NCI-H82 (cell line): ENCODE measurements around the gene AWAT1.
A peak's percentile ranks its signal among the peaks of the same experiment; 100 is the strongest.

Experiments used
- DNase-seq: peaks from one replicate; lab custom pipeline; 2025; lab: John Stamatoyannopoulos, UW

AWAT1 gene

DNA sequence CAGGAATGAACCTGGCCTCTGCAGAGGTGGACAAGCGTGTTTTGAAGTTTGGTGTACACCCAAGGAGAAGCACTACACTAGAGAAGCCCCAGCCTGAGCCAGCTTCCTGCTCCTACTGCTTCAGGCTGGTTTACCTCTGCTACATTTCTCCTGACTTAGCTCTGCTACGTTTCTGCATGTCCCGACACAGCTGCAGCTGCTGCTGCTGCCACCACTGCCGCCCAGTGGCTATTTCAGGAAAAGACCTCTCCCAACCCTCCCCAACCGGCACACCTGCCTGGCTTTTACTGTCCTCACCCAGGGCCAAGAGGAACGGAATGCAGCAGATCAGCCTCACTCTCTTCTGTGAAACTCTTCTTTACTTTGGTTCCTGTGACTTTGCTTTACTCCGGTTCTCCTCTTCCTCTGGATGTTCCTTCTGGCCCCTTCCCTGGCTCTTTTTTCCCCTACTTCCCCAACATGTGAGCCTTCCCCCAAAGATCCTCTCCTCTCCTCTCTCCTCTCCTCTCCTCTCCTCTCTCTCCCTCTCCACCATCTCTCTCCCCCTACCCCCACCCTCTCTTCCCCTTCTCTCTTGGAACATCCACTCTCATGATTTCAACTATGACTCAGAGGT is 28.6 kb downstream of the AWAT1 start:
- DNase-seq: peak; percentile 81

DNA sequence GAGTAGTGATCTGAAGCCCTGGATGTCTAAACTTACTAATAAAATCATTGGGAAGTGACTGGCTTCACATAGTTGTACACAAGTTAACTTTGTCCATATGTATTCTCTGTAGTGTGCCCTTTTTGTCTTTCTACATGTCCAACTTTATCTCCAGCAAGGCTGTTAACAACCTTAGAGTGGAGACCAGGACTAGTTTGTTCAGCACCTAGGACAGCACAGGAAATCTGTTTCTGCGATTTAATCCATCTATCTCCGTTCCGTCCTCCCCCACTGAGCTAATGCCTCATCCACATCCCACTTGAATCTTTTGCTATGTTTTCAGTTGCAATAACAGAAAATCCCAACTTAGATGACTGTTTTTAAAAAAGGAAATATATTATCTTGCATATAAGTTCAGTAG is 30.3 kb downstream of the AWAT1 start:
- peak; percentile 18 for DNase-seq

DNA sequence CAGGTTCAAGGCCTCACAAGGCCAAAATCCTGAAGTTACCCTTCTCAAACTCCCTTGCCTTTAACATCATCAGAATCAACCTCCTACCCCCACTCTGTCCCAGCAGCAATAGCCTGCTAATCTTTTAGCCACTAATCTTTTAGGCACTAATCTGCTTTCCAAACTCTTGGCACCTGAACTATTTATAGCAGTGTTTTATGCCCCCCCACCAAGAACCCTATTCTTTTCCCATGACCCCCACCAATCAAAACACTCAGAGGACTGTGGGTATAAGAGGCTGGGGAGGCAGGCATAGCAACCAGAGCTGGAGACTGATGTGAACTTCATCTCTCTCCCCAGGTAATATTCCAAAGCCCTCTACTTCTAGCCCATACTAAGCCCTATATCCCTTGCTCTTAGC is 33.6 kb downstream of the AWAT1 start, which contains the start of gene ARR3:
ARR3 (plus strand) TSS at position 301 of the 400 bp plus-strand sequence. CDS start 1,052 bp downstream, outside the sequence.
- DNase-seq: peak; percentile 96

DNA sequence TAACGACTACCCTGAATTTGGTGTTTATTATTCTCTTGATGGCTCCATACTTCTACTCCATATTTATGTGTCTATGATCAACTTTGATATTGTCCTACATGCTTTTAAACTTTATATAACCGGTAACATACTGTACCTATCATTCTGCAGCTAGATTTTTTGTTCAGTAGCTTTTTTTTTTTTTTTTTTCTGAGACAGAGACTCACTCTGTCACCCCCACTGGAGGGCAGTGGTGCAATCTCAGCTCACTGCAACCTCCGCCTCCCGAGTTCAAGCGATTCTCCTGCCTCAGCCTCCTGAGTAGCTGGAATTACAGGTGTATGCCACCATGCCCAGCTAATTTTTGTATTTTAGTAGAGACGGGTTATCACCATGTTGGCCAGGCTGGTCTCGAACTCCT is 39.6 kb downstream of the AWAT1 start:
- DNase-seq: peak; percentile 4

DNA sequence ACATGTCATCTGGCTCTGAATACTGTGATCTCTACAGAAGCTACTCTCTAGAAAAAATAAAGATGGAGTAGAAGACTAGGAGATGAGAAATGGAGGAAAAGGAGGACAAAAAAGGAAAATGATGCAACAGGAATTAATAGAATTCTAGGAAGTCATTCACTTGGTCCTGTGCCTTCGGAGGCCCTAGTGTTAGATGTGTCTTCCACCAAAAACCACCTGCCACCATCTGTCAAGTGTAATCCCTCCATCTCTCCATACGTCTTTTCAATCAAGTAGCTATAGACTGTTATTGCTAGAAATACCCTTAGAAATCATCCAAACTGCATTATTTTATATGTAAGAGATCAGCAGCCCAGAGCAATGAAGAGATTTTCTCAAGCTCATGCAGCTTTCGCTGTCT is 44.6 kb downstream of the AWAT1 start:
- peak; percentile 53 for DNase-seq

DNA sequence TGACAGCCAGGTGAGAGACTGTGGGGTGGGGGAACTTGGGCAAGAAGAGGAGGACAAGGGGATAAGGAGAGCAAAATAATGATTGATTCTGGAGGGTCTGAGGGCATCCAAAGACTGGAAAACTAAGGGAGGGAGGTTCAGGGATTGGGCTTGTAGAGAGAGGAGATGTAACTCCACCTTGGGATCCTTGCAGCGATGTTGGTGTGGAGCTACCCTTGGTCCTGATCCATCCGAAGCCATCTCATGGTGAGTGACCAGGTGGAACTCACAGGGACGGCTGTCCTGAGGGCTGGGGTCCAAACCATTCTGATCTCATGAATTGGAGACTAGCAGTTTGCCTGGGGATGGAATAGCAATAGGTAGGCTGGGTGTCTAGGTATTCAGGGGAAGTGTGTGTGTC is 46.1 kb downstream of the AWAT1 start:
- no peak for DNase-seq

DNA sequence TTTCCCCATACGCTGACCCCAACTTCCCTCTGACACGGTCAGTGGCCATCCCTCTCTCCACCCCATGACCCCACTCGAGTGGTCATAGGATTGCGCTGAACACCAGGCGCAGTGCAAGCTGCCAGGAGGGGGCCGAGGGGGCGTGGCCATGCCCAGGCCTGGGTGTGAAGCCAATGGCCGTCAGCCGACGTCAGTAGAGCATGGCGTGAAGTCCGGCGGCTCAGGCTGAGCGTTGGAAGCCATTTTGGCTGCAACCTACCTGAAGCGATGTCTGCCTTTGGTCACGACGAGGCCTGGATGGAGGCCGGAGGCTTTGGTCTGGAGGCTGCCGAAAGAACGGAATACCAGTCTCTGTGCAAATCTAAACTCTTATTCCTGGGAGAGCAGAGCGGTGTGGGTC is 47.5 kb downstream of the AWAT1 start, which contains the start of gene RAB41:
RAB41 (plus strand) TSS at position 222 of the 400 bp plus-strand sequence; CDS start at position 268, 46 bp downstream.
- no peak for DNase-seq

DNA sequence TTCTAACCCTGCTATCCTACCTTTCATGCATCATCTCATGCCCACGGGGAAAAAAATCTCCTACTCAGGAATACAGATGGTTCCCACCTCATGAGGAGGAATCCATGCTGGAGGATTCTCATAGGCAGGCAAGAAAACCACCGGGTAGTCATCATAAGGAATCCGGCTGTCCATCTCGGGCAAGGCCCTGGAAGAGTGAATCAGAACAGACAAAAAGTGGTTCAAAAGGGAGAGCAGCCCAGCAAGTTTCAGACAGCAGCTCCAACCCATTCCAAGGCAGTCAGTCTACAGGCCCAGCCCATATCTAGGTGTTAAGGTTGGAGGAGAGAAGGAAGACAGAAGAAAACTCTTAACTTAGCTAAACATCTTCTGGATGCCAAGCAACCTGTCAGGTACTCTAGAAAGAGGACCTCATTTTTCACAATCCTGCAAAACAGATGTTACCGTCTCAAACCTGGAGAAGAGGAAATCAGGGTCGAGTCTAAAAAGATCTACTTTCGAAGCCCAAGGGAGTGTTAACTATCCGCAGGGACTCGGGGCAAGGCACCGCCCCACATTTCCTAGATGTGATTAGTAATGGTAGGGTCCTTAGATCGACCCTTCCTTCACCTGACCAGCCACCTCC is 54.8 kb downstream of the AWAT1 start:
- no peak for DNase-seq
